H1 (cell line): Measurements from ENCODE around the gene OTOL1. TPM values are rescaled to one million over a fixed set of nuclear protein-coding genes. Genes with fewer than 3 reads are reported as not detected.

Experiments
- BACH1 ChIP-seq: IDR thresholded peaks from 2 replicates; pipeline ENCODE4 v1.6.1; 2012; ENCODE audit warnings: low read length, improper control_type of control experiment
- JUND ChIP-seq: IDR thresholded peaks from 2 replicates; pipeline ENCODE4 v1.6.1; 2011; ENCODE audit warnings: mild to moderate bottlenecking, improper control_type of control experiment, low read length
- RFX5 ChIP-seq: IDR thresholded peaks from 2 replicates; pipeline ENCODE4 v1.6.1; 2011; ENCODE audit warnings: low read depth, low read length, improper control_type of control experiment, borderline replicate concordance
- RXRA ChIP-seq: IDR thresholded peaks from 2 replicates; pipeline ENCODE4 v1.6.1; 2011; ENCODE audit warnings: low read depth, mild to moderate bottlenecking, low read length, moderate library complexity; ENCODE audit not compliant: insufficient read depth
- TAF1 ChIP-seq: IDR thresholded peaks from 2 replicates; pipeline ENCODE4 v1.6.1; 2011; ENCODE audit warnings: mild to moderate bottlenecking, low read depth, low read length
- YY1 ChIP-seq: IDR thresholded peaks from 2 replicates; pipeline ENCODE4 v1.6.1; 2011; ENCODE audit warnings: low read depth, mild to moderate bottlenecking, low read length
- ZNF274 ChIP-seq: IDR thresholded peaks from 2 replicates; pipeline ENCODE4 v1.7.0; 2012; ENCODE audit warnings: low read length, borderline replicate concordance; ENCODE audit errors: extremely low read depth
- polyA plus RNA-seq, 7 experiments: library from polyadenylated mRNA; depleted of rRNA in 3 of 7; stranded (reverse) in 5 of 7; unstranded in 2 of 7; fragments of >200 nt in 5 of 7; fragments of 200-250 nt in 2 of 7; gene quantifications; 1 replicate in 5 of 7; 2 replicates in 1 of 7; 4 replicates in 1 of 7; pipeline versions ENCODE4 v1.2.1 to v1.2.3, GENCODE V29; 2011 to 2013; ENCODE audit warnings: missing spikeins in 2 of 7, mixed read lengths in 2 of 7
- total RNA-seq: library from RNA; stranded (reverse); fragmentation: NEBNext Ultra II Directional; extraction: Animal tissue kit (Norgen Biotek cat#: 25700); gene quantifications from 2 replicates; pipeline ENCODE4 v1.2.1, GENCODE V29; 2021

The OTOL1 gene
- total and polyA plus RNA-seq, 2 of the 8 experiments (the other 6 are each of a cell fraction or from before 2014, with no cell fraction given): not detected

DNA sequence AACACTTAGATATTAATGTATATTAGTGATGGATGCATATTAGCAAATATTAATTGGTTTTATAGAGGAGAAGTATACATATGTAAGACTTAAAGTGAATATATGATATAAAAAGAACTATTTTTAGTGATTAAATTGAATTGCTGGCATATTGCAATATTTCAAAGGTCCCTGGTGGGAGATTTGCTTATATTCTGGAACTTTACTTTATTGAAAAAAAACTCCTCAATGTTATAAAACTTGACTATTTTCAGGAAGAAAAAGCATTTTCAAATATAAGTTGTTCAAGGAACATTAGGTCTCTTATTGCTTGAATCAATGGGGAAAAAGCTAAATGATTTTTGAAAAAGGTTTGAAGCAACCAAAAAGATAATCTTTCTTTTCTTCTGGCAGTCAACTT is 21.4 kb upstream of the OTOL1 start (continued):
- TF ChIP-seq YY1: no peak
- no peak for TF ChIP-seq BACH1
- TF ChIP-seq TAF1: no peak
- no peak for TF ChIP-seq ZNF274
- no peak for TF ChIP-seq RXRA
- TF ChIP-seq RFX5: no peak
- TF ChIP-seq JUND: no peak
